ENCODE data around the gene PRX.
"Not testable (repeated sequence)": the region's sequence is repeated elsewhere in the genome, so short reads cannot be mapped to it uniquely, and the experiment has no call there.

PRX gene

GRCh38 chr19:40418040-40418439 lies 4.9 kb upstream of the PRX start:
- DNase-seq (ENCODE audit: extremely low read depth in 1 of 2, low read depth in 1 of 2), result no peak

- DNase-seq (ENCODE audit: extremely low read depth in 1 of 2, low read depth in 1 of 2), result no peak
These were observed 4.4 kb upstream of the PRX start for GRCh38 chr19:40417643-40417981.

- DNase-seq (ENCODE audit: extremely low read depth in 1 of 2, low read depth in 1 of 2), result no peak
These were observed 3.9 kb upstream of the PRX start for GRCh38 chr19:40416918-40417642.

- DNase-seq (ENCODE audit: extremely low read depth in 1 of 2, low read depth in 1 of 2), result no peak
These were observed 2.6 kb upstream of the PRX start for GRCh38 chr19:40415768-40416167.

GRCh38 chr19:40414542-40415535 lies 1.7 kb upstream of the PRX start:
- no peak for DNase-seq (ENCODE audit: extremely low read depth in 1 of 2, low read depth in 1 of 2)

GRCh38 chr19:40412866-40413265 lies 312 bp downstream of the PRX start:
- DNase-seq (ENCODE audit: extremely low read depth in 1 of 2, low read depth in 1 of 2), result no peak

- no peak for DNase-seq (ENCODE audit: extremely low read depth in 1 of 2, low read depth in 1 of 2)
These were observed 1.1 kb downstream of the PRX start for GRCh38 chr19:40411958-40412499.

GRCh38 chr19:40411125-40411842 lies 1.9 kb downstream of the PRX start:
- DNase-seq (ENCODE audit: extremely low read depth in 1 of 2, low read depth in 1 of 2), result no peak

- DNase-seq (ENCODE audit: extremely low read depth in 1 of 2, low read depth in 1 of 2), result no peak
These were observed 3.2 kb downstream of the PRX start for GRCh38 chr19:40410030-40410389.

GRCh38 chr19:40408598-40408925 lies 4.6 kb downstream of the PRX start:
- DNase-seq (ENCODE audit: extremely low read depth in 1 of 2, low read depth in 1 of 2), result not testable (repeated sequence)

- DNase-seq (ENCODE audit: extremely low read depth in 1 of 2, low read depth in 1 of 2), result no peak
These were observed 5.2 kb downstream of the PRX start for GRCh38 chr19:40407714-40408597.

- DNase-seq (ENCODE audit: extremely low read depth in 1 of 2, low read depth in 1 of 2), result peak; percentile 70 to 87
These were observed 9.8 kb downstream of the PRX start for GRCh38 chr19:40403262-40403984.

GRCh38 chr19:40400559-40400958 lies 12.6 kb downstream of the PRX start:
- no peak for DNase-seq (ENCODE audit: extremely low read depth in 1 of 2, low read depth in 1 of 2)

GRCh38 chr19:40398417-40399131 lies 14.6 kb downstream of the PRX start:
- peak in 1 of 2 donors; percentile 63 for DNase-seq (ENCODE audit: extremely low read depth in 1 of 2, low read depth in 1 of 2)

- DNase-seq (ENCODE audit: extremely low read depth in 1 of 2, low read depth in 1 of 2), result no peak
These were observed 15.6 kb downstream of the PRX start for GRCh38 chr19:40397568-40397906.

GRCh38 chr19:40396886-40397567 lies 16.2 kb downstream of the PRX start:
- DNase-seq (ENCODE audit: extremely low read depth in 1 of 2, low read depth in 1 of 2), result no peak

GRCh38 chr19:40395956-40396355 lies 17.2 kb downstream of the PRX start:
- no peak for DNase-seq (ENCODE audit: extremely low read depth in 1 of 2, low read depth in 1 of 2)

GRCh38 chr19:40394816-40395210 lies 18.4 kb downstream of the PRX start:
- DNase-seq (ENCODE audit: extremely low read depth in 1 of 2, low read depth in 1 of 2), result no peak
